ENCODE data around the gene PLA2G4A. TPM values are rescaled to one million over a fixed set of nuclear protein-coding genes. Genes with fewer than 3 reads are reported as not detected.

PLA2G4A gene
- total RNA-seq, 3 donors from 2014 or later = 0.29 to 0.81 (median 0.35) TPM

DNA sequence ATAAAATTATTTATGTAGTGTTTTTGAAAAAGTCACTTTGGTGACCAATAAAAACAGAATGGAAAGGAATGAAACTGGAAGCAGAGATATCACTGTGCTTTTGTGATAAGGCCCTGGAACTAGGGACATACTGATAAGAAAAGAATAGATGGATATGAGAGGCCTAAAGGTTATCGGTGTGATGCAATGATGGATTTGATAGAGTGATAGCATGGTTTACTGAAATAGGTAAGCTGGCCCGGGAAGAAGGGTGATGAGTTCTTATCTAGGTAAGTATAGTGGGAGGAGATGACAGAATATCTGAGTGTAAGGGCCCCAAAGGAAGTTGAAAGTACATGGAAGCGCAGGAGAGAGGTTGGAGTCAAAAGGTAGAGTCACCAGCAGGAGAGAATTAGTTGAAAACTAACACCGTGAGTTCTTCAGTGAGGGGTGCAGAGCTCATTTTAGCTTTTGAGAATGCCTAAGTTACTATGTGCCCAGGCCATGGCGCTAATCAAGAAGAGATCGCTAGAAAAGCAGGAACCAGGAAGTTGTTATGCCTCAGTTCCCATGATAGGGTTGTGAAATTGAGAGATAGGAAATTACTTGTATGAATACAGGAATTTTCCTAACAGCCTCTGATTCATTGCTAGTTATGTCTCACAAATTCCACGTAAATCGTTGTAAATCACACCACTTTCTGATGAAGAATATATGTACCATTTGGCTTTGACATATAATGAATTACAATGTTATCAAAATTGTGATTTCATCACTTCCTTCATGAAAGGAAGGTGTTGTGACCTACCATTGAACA, 115.3 kb downstream of the PLA2G4A start:
- no peak for ATAC-seq
- Mint-ChIP-seq H3K27me3 (ENCODE audit: low read depth) (peaks cover 3% of the 10 kb centered on the region), H3K9me3 (no peaks in the 10 kb centered on the region), H3K36me3 (ENCODE audit: insufficient read depth) (no peaks in the 10 kb centered on the region), H3K4me3 (no peak overlapping the region), H3K4me1 (ENCODE audit: low read depth) (no peaks in the 10 kb centered on the region)
- DNase-seq = no peak

- Mint-ChIP-seq H3K4me1 (ENCODE audit: low read depth) (no peaks in the 10 kb centered on the region), H3K36me3 (ENCODE audit: insufficient read depth) (no peaks in the 10 kb centered on the region), H3K4me3 (no peak overlapping the region), H3K9me3 (no peaks in the 10 kb centered on the region), H3K27me3 (ENCODE audit: low read depth) (peaks cover 4% of the 10 kb centered on the region)
- ATAC-seq = no peak
- no peak for DNase-seq
Observed at GRCh38 chr1:186945146-186945545, 116.4 kb downstream of the PLA2G4A start.

DNA sequence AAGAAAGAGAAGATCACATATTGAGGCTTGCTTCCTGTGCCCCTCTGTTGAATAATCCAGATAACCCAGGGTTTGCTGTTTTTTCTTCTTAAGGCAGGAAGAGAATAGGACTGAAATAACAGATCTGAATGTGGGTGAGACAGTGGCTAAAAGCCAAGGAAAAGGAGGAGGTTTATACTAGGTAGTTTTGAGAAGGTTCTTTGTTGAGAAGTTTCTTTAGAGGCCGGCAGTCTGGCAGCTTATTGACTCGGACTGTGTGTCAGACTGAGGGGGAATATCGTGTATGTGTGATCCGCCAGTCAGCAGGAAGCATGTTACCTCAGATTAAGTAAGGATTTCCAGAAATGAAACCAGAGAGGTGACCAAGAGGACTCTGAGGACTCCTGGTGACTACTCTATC, 119.8 kb downstream of the PLA2G4A start:
- no peaks in the 10 kb centered on the region for H3K4me1 Mint-ChIP-seq (ENCODE audit: low read depth)
- H3K27me3 Mint-ChIP-seq (ENCODE audit: low read depth) = peaks cover 2% of the 10 kb centered on the region
- ATAC-seq (no peak), DNase-seq (no peak)
- H3K36me3 Mint-ChIP-seq (ENCODE audit: insufficient read depth) = no peaks in the 10 kb centered on the region
- no peak overlapping the region for H3K4me3 Mint-ChIP-seq
- H3K9me3 Mint-ChIP-seq = no peaks in the 10 kb centered on the region

DNA sequence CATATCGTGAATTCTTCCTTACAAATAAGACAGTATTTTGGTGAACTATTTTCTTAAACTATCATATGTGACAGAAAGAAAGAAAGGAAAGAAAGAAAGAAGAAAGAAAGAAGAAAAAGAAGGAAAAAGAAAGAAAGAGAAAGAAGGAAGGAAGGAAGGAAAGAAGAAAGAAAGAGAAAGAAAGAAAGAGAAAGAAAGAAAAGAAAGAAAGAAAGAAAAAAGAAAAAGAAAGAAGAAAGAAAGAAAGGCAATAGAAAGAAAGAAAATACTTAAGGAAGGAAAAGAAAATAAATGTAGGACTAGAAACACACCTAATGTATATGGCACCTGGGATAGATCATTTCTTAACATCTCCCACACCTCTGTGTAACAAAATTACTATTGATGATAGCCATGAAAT, 120.4 kb downstream of the PLA2G4A start:
- no peak for DNase-seq
- no peak overlapping the region for H3K4me3 Mint-ChIP-seq
- ATAC-seq = no peak
- H3K36me3 Mint-ChIP-seq (ENCODE audit: insufficient read depth) = no peaks in the 10 kb centered on the region
- H3K9me3 Mint-ChIP-seq = no peaks in the 10 kb centered on the region
- H3K4me1 Mint-ChIP-seq (ENCODE audit: low read depth) = no peaks in the 10 kb centered on the region
- peaks cover 2% of the 10 kb centered on the region for H3K27me3 Mint-ChIP-seq (ENCODE audit: low read depth)

- DNase-seq = no peak
- Mint-ChIP-seq H3K9me3 (no peaks in the 10 kb centered on the region), H3K4me1 (ENCODE audit: low read depth) (no peaks in the 10 kb centered on the region), H3K27me3 (ENCODE audit: low read depth) (peaks cover 2% of the 10 kb centered on the region), H3K36me3 (ENCODE audit: insufficient read depth) (no peaks in the 10 kb centered on the region), H3K4me3 (no peak overlapping the region)
- no peak for ATAC-seq
Observed at GRCh38 chr1:186950547-186950946, 121.8 kb downstream of the PLA2G4A start.

DNA sequence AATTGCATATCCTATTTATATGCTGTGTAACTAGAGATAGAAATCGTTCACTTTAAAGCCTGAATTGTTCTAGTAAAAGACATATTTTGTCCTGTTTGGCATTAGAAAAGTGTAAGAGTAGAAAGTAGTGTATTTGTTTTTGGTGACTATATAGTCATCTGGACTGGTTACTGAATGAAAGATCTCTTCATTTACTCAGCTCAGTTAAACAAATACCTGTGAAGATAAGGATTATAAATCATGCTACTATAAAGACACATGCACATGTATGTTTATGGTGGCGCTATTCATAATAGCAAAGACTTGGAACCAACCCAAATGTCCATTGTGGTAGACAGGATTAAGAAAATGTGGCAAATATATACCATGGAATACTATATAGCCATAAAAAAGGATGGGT, 125.1 kb downstream of the PLA2G4A start:
- no peaks in the 10 kb centered on the region for H3K4me1 Mint-ChIP-seq (ENCODE audit: low read depth)
- DNase-seq (no peak), ATAC-seq (no peak)
- no peak overlapping the region for H3K4me3 Mint-ChIP-seq
- H3K27me3 Mint-ChIP-seq (ENCODE audit: low read depth) = peaks cover 2% of the 10 kb centered on the region
- H3K36me3 Mint-ChIP-seq (ENCODE audit: insufficient read depth) = no peaks in the 10 kb centered on the region
- no peaks in the 10 kb centered on the region for H3K9me3 Mint-ChIP-seq

GRCh38 chr1:186957314-186957713, 128.6 kb downstream of the PLA2G4A start:
- Mint-ChIP-seq H3K4me3 (no peak overlapping the region), H3K4me1 (ENCODE audit: low read depth) (no peaks in the 10 kb centered on the region), H3K9me3 (no peaks in the 10 kb centered on the region), H3K36me3 (ENCODE audit: insufficient read depth) (no peaks in the 10 kb centered on the region), H3K27me3 (ENCODE audit: low read depth) (no peaks in the 10 kb centered on the region)
- no peak for ATAC-seq
- no peak for DNase-seq

GRCh38 chr1:186958520-186958919, 129.8 kb downstream of the PLA2G4A start:
- no peak overlapping the region for H3K4me3 Mint-ChIP-seq
- DNase-seq = no peak
- H3K4me1 Mint-ChIP-seq (ENCODE audit: low read depth) = no peaks in the 10 kb centered on the region
- no peaks in the 10 kb centered on the region for H3K9me3 Mint-ChIP-seq
- no peaks in the 10 kb centered on the region for H3K36me3 Mint-ChIP-seq (ENCODE audit: insufficient read depth)
- H3K27me3 Mint-ChIP-seq (ENCODE audit: low read depth) = no peaks in the 10 kb centered on the region
- ATAC-seq = no peak

- Mint-ChIP-seq H3K9me3 (no peaks in the 10 kb centered on the region), H3K36me3 (ENCODE audit: insufficient read depth) (no peaks in the 10 kb centered on the region), H3K27me3 (ENCODE audit: low read depth) (no peaks in the 10 kb centered on the region), H3K4me3 (no peak overlapping the region), H3K4me1 (ENCODE audit: low read depth) (no peaks in the 10 kb centered on the region)
- DNase-seq (no peak), ATAC-seq (no peak)
Observed at GRCh38 chr1:186960861-186961260, 132.1 kb downstream of the PLA2G4A start.

GRCh38 chr1:186965847-186966246, 137.1 kb downstream of the PLA2G4A start:
- ATAC-seq = no peak
- Mint-ChIP-seq H3K9me3 (no peaks in the 10 kb centered on the region), H3K36me3 (ENCODE audit: insufficient read depth) (no peaks in the 10 kb centered on the region), H3K4me1 (ENCODE audit: low read depth) (no peaks in the 10 kb centered on the region), H3K27me3 (ENCODE audit: low read depth) (no peaks in the 10 kb centered on the region), H3K4me3 (no peak overlapping the region)
- no peak for DNase-seq

- no peak overlapping the region for H3K4me3 Mint-ChIP-seq
- ATAC-seq = no peak
- H3K9me3 Mint-ChIP-seq = no peaks in the 10 kb centered on the region
- DNase-seq = no peak
- no peaks in the 10 kb centered on the region for H3K27me3 Mint-ChIP-seq (ENCODE audit: low read depth)
- H3K36me3 Mint-ChIP-seq (ENCODE audit: insufficient read depth) = no peaks in the 10 kb centered on the region
- H3K4me1 Mint-ChIP-seq (ENCODE audit: low read depth) = no peaks in the 10 kb centered on the region
Observed at GRCh38 chr1:186966456-186966855, 137.7 kb downstream of the PLA2G4A start.

- no peaks in the 10 kb centered on the region for H3K27me3 Mint-ChIP-seq (ENCODE audit: low read depth)
- ATAC-seq = no peak
- H3K9me3 Mint-ChIP-seq = no peaks in the 10 kb centered on the region
- H3K4me3 Mint-ChIP-seq = no peak overlapping the region
- no peaks in the 10 kb centered on the region for H3K36me3 Mint-ChIP-seq (ENCODE audit: insufficient read depth)
- no peak for DNase-seq
- H3K4me1 Mint-ChIP-seq (ENCODE audit: low read depth) = no peaks in the 10 kb centered on the region
Observed at GRCh38 chr1:186967656-186968394, 139.1 kb downstream of the PLA2G4A start.

DNA sequence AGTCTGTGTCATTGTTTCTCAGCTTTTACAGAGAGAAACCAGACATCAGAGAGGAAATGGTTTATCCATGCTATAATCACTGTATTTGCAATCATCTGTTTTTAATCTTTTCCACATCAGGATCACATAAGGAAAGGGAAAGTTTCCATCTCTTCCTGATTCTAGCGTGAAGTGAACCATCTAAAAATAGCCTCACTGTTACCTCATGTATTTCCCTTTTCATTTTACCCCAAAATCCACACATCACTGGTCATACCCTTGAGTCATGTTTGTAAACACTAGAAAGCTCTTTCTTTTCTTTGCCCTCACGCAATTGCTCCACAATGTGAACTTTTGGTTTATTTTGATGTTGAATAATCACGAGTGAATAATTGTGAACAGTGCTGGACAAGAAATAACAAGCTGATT, 146.0 kb downstream of the PLA2G4A start:
- no peak for DNase-seq
- no peaks in the 10 kb centered on the region for H3K9me3 Mint-ChIP-seq
- ATAC-seq = no peak
- peaks cover 3% of the 10 kb centered on the region for H3K27me3 Mint-ChIP-seq (ENCODE audit: low read depth)
- H3K4me1 Mint-ChIP-seq (ENCODE audit: low read depth) = no peaks in the 10 kb centered on the region
- H3K4me3 Mint-ChIP-seq = no peak overlapping the region
- no peaks in the 10 kb centered on the region for H3K36me3 Mint-ChIP-seq (ENCODE audit: insufficient read depth)

DNA sequence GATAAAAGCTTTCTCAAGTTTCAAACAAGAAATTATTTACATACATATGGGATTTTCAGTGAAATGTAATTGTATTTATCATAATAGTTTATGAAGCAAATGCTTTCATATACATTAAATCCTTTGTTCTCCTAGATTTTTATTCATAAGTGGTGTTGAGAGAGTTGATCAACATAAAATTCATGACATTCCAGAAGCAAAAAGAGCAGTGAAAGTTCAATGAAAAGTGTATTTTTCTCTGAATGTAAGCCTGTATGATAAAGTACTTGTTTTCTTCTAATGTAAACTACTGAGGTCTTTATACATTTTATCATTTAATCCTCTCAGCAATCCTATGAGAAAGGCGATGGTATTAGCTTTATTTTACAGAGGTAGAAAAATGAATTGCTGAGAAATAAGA, 146.5 kb downstream of the PLA2G4A start:
- Mint-ChIP-seq H3K36me3 (ENCODE audit: insufficient read depth) (no peaks in the 10 kb centered on the region), H3K4me1 (ENCODE audit: low read depth) (no peaks in the 10 kb centered on the region), H3K9me3 (no peaks in the 10 kb centered on the region), H3K4me3 (no peak overlapping the region), H3K27me3 (ENCODE audit: low read depth) (peaks cover 6% of the 10 kb centered on the region)
- DNase-seq (no peak), ATAC-seq (no peak)

GRCh38 chr1:186976700-186977099, 148.0 kb downstream of the PLA2G4A start:
- Mint-ChIP-seq H3K27me3 (ENCODE audit: low read depth) (peaks cover 7% of the 10 kb centered on the region), H3K36me3 (ENCODE audit: insufficient read depth) (no peaks in the 10 kb centered on the region), H3K4me3 (no peak overlapping the region), H3K4me1 (ENCODE audit: low read depth) (no peaks in the 10 kb centered on the region), H3K9me3 (no peaks in the 10 kb centered on the region)
- no peak for DNase-seq
- no peak for ATAC-seq

All from activated T-cell treated with anti-CD3 and anti-CD28 coated beads, Interleukin-2, amount 50 U/mL, for 4 hours (primary cell).